NOMO-1 treated with DMSO at 0.1 percent for 48 hours (cell line): ENCODE data around the gene SLC27A6.
"Not testable (repeated sequence)": the region's sequence is repeated elsewhere in the genome, so short reads cannot be mapped to it uniquely, and the experiment has no call there.

Source experiments
- DNase-seq: peaks from one replicate; lab custom pipeline; 2025; ENCODE audit not compliant: unreplicated experiment; lab: John Stamatoyannopoulos, UW

SLC27A6 gene

GRCh38 chr5:128965011-128965637 is at the start of gene SLC27A6:
SLC27A6 (plus strand) TSS chr5:128965488; CDS start chr5:128966138, 650 bp downstream.
- no peak for DNase-seq

- DNase-seq, result no peak
Observed at GRCh38 chr5:128919542-128919941, 45.7 kb upstream of the SLC27A6 start.

- no peak for DNase-seq
Observed at GRCh38 chr5:128920345-128921215, 44.7 kb upstream of the SLC27A6 start.

GRCh38 chr5:128924299-128924698 is 41.0 kb upstream of the SLC27A6 start:
- no peak for DNase-seq

GRCh38 chr5:128925973-128926372 is 39.3 kb upstream of the SLC27A6 start:
- no peak for DNase-seq

GRCh38 chr5:128927644-128928043 is 37.6 kb upstream of the SLC27A6 start:
- peak; percentile 85 for DNase-seq

GRCh38 chr5:128932232-128932631 is 33.1 kb upstream of the SLC27A6 start:
- not testable (repeated sequence) for DNase-seq

GRCh38 chr5:128943100-128943499 is 22.2 kb upstream of the SLC27A6 start:
- DNase-seq, result not testable (repeated sequence)

GRCh38 chr5:128949847-128950546 is 15.3 kb upstream of the SLC27A6 start:
- no peak for DNase-seq

GRCh38 chr5:128951301-128951700 is 14.0 kb upstream of the SLC27A6 start:
- not testable (repeated sequence) for DNase-seq

- DNase-seq, result no peak
Observed at GRCh38 chr5:128956164-128956563, 9.1 kb upstream of the SLC27A6 start.

GRCh38 chr5:128962211-128962610 is 3.1 kb upstream of the SLC27A6 start:
- no peak for DNase-seq

- DNase-seq, result no peak
Observed at GRCh38 chr5:128965638-128966302, 482 bp downstream of the SLC27A6 start.

GRCh38 chr5:128966375-128966774 is 1.1 kb downstream of the SLC27A6 start:
- no peak for DNase-seq

GRCh38 chr5:128966846-128967245 is 1.6 kb downstream of the SLC27A6 start:
- no peak for DNase-seq

- DNase-seq, result no peak
Observed at GRCh38 chr5:128973244-128973643, 8.0 kb downstream of the SLC27A6 start.

- DNase-seq, result no peak
Observed at GRCh38 chr5:128974567-128974966, 9.3 kb downstream of the SLC27A6 start.

- no peak for DNase-seq
Observed at GRCh38 chr5:128979761-128980160, 14.5 kb downstream of the SLC27A6 start.

- DNase-seq, result no peak
Observed at GRCh38 chr5:128980917-128981316, 15.6 kb downstream of the SLC27A6 start.

GRCh38 chr5:128984480-128984879 is 19.2 kb downstream of the SLC27A6 start:
- DNase-seq, result no peak

- DNase-seq, result no peak
Observed at GRCh38 chr5:128988476-128988875, 23.2 kb downstream of the SLC27A6 start.
